Smooth muscle cell of trachea (primary cell): ENCODE measurements around the gene IPO5. TPM values are rescaled to one million over a fixed set of nuclear protein-coding genes. Genes with fewer than 3 reads are reported as not detected.

ENCODE experiments used
- total RNA-seq: library from RNA; depleted of rRNA; stranded (reverse); fragments of >200 nt; gene quantifications from 2 replicates; pipeline ENCODE4 v1.2.1, GENCODE V29; 2014

Gene IPO5
- total RNA-seq, result 205 and 231 TPM in 2 replicates

GRCh38 chr13:97953376-97953970 is at the start of gene IPO5:
TSS of gene IPO5 (plus strand) at chr13:97953675. CDS start at chr13:97976697, 23,022 bp downstream.

Other genes starting within 250 kb of the IPO5 start
- gene FARP1, start 189.4 kb downstream of the IPO5 start, total RNA-seq, result 28.9 and 37.4 TPM in 2 replicates
- not detected in 2 replicates for gene RNF113B, start 223.6 kb downstream of the IPO5 start, total RNA-seq